Measurements from ENCODE around the gene ARID1B.

The ARID1B gene

DNA sequence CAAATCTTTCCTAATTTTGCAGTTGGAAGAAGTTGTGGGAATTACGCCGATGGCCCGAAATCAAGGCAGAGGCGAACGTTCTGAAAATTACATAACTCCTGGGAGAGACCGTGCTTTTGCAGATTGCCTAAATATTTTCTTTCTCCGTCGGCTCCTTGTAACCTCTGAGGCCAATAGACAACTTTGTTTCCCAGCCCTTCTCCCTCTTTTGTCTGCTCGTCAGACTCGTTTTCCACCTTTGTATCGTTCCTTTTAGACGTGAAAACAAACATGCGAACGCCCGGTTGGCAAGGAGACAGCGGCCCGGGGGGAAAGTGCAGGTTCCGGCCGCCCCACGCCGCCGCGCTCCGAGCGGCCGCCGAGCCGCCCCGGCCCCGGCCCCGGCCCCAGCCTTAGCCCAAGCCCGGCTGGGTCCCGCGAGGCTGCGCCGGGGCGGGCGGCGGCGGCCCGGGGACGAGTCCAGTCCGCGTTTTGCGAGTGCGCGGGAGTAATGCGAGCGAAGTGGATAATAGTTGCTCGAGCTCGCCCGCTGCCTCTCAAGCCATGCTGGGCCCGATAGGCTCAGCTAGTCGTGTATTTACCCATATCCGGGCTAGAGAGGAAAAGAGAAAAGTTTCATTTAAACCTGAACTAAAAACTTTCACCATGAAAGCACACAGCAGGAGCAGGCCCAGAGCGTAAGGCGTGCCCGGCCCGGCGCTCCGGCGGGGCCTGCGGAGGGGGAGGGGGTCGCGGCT, at the start of gene ARID1B:
ARID1B (plus strand) TSS at position 539 of the 737 bp plus-strand sequence. CDS start 303 bp downstream, outside the sequence.
- H3K4me3 ChIP-seq (ENCODE audit: low read depth, low read length) = peak within 1 kb of the TSS; percentile 83
- H3K36me3 ChIP-seq (replicated peaks) = no peaks in the 10 kb centered on the region
- in situ Hi-C loops (cut with HindIII; ENCODE audit: low pct_ligation_motif_present, low sequenced_read_pairs) = no loop called here
- peak within 1 kb of the TSS; percentile 91 for H3K27ac ChIP-seq
- peak; percentile 76 for DNase-seq
- TF ChIP-seq CTCF (IDR thresholded peaks at IDR 0.05; ENCODE audit: low read depth, low read length, missing control alignments) = no peak
- no peaks in the 10 kb centered on the region for H3K27me3 ChIP-seq (replicated peaks)

GRCh38 chr6:156727715-156728385, 49.3 kb upstream of the ARID1B start:
- no peak for TF ChIP-seq CTCF (IDR thresholded peaks at IDR 0.05; ENCODE audit: low read depth, low read length, missing control alignments)
- in situ Hi-C loops (cut with HindIII; ENCODE audit: low pct_ligation_motif_present, low sequenced_read_pairs) = no loop called here
- Histone ChIP-seq H3K27ac (no peak overlapping the region), H3K4me3 (ENCODE audit: low read depth, low read length) (no peak overlapping the region), H3K27me3 (replicated peaks) (no peaks in the 10 kb centered on the region), H3K36me3 (replicated peaks) (no peaks in the 10 kb centered on the region)
- no peak for DNase-seq

GRCh38 chr6:156729248-156729647, 47.9 kb upstream of the ARID1B start:
- Histone ChIP-seq H3K4me3 (ENCODE audit: low read depth, low read length) (no peak overlapping the region), H3K27me3 (replicated peaks) (no peaks in the 10 kb centered on the region), H3K36me3 (replicated peaks) (no peaks in the 10 kb centered on the region), H3K27ac (no peak overlapping the region)
- DNase-seq = peak; percentile 79
- in situ Hi-C loops (cut with HindIII; ENCODE audit: low pct_ligation_motif_present, low sequenced_read_pairs) = no loop called here
- no peak for TF ChIP-seq CTCF (IDR thresholded peaks at IDR 0.05; ENCODE audit: low read depth, low read length, missing control alignments)

GRCh38 chr6:156731396-156731795, 45.8 kb upstream of the ARID1B start:
- peak; percentile 16 for DNase-seq
- Histone ChIP-seq H3K27ac (no peak overlapping the region), H3K27me3 (replicated peaks) (no peaks in the 10 kb centered on the region), H3K4me3 (ENCODE audit: low read depth, low read length) (no peak overlapping the region), H3K36me3 (replicated peaks) (no peaks in the 10 kb centered on the region)
- in situ Hi-C loops (cut with HindIII; ENCODE audit: low pct_ligation_motif_present, low sequenced_read_pairs) = no loop called here
- no peak for TF ChIP-seq CTCF (IDR thresholded peaks at IDR 0.05; ENCODE audit: low read depth, low read length, missing control alignments)

DNA sequence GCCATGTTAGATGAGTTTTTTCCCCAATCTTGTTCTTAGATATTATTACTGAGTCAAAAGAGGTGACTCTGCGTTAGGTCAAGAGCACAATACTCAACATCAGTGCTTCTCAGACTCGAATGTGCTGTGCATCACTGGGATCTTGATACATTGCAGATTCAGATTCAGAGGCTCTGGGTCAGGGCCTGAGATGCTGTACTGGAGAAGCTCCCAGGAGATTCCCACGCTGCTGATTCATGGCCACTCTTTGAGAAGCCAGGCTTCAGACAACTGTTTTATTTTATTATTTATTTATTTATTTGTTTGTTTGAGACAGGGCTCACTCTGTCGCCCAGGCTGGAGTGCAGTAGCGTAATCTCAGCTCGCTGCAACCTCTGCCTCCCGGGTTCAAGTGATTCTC, 41.4 kb upstream of the ARID1B start:
- no peak overlapping the region for H3K4me3 ChIP-seq (ENCODE audit: low read depth, low read length)
- DNase-seq = peak; percentile 41
- in situ Hi-C loops (cut with HindIII; ENCODE audit: low pct_ligation_motif_present, low sequenced_read_pairs) = no loop called here
- no peak overlapping the region for H3K27ac ChIP-seq
- no peaks in the 10 kb centered on the region for H3K27me3 ChIP-seq (replicated peaks)
- H3K36me3 ChIP-seq (replicated peaks) = no peaks in the 10 kb centered on the region
- TF ChIP-seq CTCF (IDR thresholded peaks at IDR 0.05; ENCODE audit: low read depth, low read length, missing control alignments) = no peak
